NCI-H1092 (cell line): Measurements from ENCODE around the gene ZIC4.

Experiments used
- DNase-seq: peaks from one replicate; lab custom pipeline; 2025; lab: John Stamatoyannopoulos, UW

ZIC4 gene

GRCh38 chr3:147404800-147405230 is 1.5 kb downstream of the ZIC4 start:
- DNase-seq = no peak

GRCh38 chr3:147404000-147404799 is 2.1 kb downstream of the ZIC4 start:
- no peak for DNase-seq

GRCh38 chr3:147403511-147403910 is 2.8 kb downstream of the ZIC4 start:
- no peak for DNase-seq

GRCh38 chr3:147402159-147402558 is 4.2 kb downstream of the ZIC4 start:
- no peak for DNase-seq

- no peak for DNase-seq
Measured at GRCh38 chr3:147401421-147401820, 4.9 kb downstream of the ZIC4 start.

GRCh38 chr3:147400999-147401398 is 5.3 kb downstream of the ZIC4 start:
- DNase-seq = no peak

GRCh38 chr3:147400111-147400510 is 6.2 kb downstream of the ZIC4 start:
- DNase-seq = no peak

GRCh38 chr3:147398813-147399534 is 7.4 kb downstream of the ZIC4 start:
- no peak for DNase-seq

GRCh38 chr3:147397875-147398812 is 8.2 kb downstream of the ZIC4 start:
- DNase-seq = no peak

GRCh38 chr3:147397155-147397874 is 9.0 kb downstream of the ZIC4 start:
- no peak for DNase-seq

GRCh38 chr3:147396712-147397046 is 9.7 kb downstream of the ZIC4 start:
- DNase-seq = no peak

GRCh38 chr3:147395899-147396711 is 10.2 kb downstream of the ZIC4 start:
- no peak for DNase-seq

GRCh38 chr3:147394884-147395225 is 11.5 kb downstream of the ZIC4 start:
- DNase-seq = no peak

- no peak for DNase-seq
Measured at GRCh38 chr3:147393943-147394883, 12.1 kb downstream of the ZIC4 start.

GRCh38 chr3:147393261-147393942 is 12.9 kb downstream of the ZIC4 start:
- no peak for DNase-seq

GRCh38 chr3:147392625-147392946 is 13.8 kb downstream of the ZIC4 start:
- no peak for DNase-seq

GRCh38 chr3:147391781-147392624 is 14.3 kb downstream of the ZIC4 start:
- DNase-seq = no peak
